Testis (tissue), 2 donors: Measurements from ENCODE around the gene NHSL1.

ENCODE experiments used
- POLR2A ChIP-seq: fragments of 450-650 bp; IDR thresholded peaks from one replicate; pipeline ENCODE4 v1.6.1; 2017; ENCODE audit warnings: antibody characterized with exemption, mild to moderate bottlenecking, moderate library complexity
- TF ChIP-seq, protein P1 (sequence below), 3 experiments: fragments of 450-650 bp in 2 of 3; fragments of 200-600 bp in 1 of 3; sonication (generic) in 1 of 3; IDR thresholded peaks; one replicate each; pipeline ENCODE4 v1.5.1; 2016 to 2019; ENCODE audit warnings: antibody characterized with exemption in 3 of 3, mild to moderate bottlenecking in 2 of 3, moderate library complexity in 1 of 3

DNA sequence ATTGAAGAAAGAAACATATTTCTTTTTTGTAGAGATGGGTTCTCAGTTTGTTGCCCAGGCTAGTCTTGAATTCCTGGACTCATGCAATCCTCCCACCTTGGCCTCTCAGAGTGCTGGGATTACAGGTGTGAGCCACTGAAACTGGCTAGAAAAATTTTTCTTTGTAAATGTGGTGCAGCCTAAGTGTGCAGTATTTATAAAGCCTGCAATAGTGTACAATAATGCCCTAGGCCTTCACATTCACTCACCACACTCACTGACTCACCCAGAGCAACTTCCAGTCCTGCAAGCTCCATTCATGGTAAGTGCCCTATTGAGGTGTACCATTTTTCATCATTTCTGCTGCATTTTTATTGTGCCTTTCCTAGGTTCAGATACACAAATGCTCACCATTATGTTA, 31.4 kb downstream of the NHSL1 start:
- TF ChIP-seq, protein P1, sequence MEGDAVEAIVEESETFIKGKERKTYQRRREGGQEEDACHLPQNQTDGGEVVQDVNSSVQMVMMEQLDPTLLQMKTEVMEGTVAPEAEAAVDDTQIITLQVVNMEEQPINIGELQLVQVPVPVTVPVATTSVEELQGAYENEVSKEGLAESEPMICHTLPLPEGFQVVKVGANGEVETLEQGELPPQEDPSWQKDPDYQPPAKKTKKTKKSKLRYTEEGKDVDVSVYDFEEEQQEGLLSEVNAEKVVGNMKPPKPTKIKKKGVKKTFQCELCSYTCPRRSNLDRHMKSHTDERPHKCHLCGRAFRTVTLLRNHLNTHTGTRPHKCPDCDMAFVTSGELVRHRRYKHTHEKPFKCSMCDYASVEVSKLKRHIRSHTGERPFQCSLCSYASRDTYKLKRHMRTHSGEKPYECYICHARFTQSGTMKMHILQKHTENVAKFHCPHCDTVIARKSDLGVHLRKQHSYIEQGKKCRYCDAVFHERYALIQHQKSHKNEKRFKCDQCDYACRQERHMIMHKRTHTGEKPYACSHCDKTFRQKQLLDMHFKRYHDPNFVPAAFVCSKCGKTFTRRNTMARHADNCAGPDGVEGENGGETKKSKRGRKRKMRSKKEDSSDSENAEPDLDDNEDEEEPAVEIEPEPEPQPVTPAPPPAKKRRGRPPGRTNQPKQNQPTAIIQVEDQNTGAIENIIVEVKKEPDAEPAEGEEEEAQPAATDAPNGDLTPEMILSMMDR (IDR thresholded peaks at IDR 0.05): no peak
- no peak for TF ChIP-seq POLR2A
